OCI-LY7 (cell line): Measurements from ENCODE around the gene SLC16A10.

Experiments used
- CTCF ChIP-seq: fragments of 200-600 bp; sonication (generic); conservative IDR thresholded peaks from 2 replicates; pipeline ENCODE4 v1.5.1; 2014; ENCODE audit warnings: mild to moderate bottlenecking, antibody characterized with exemption, low read length, moderate library complexity, mixed read lengths
- EZH2phosphoT487 ChIP-seq: fragments of 200-600 bp; sonication (generic); IDR thresholded peaks from 2 replicates; pipeline ENCODE4 v1.6.1; 2018; ENCODE audit warnings: low read depth, borderline replicate concordance, mild to moderate bottlenecking, mixed run types, antibody characterized with exemption, low read length, moderate library complexity, mixed read lengths

- no peak for TF ChIP-seq CTCF
- no peak for TF ChIP-seq EZH2phosphoT487
Measured at GRCh38 chr6:111184827-111185532, 97.7 kb downstream of the SLC16A10 start.
